Measurements from ENCODE around the gene SLC25A6.

- TF ChIP-seq POLR2A (IDR thresholded peaks at IDR 0.05) (no peak), CTCF (IDR thresholded peaks at IDR 0.05) (no peak)
Measured at GRCh38 chrX:1400742-1401471, 9.0 kb upstream of the SLC25A6 start.

All from esophagus squamous epithelium (tissue), 4 donors.